ENCODE data around the gene UGT1A4.
A peak's percentile ranks its signal among the peaks of the same experiment; 100 is the strongest.
"Not testable (repeated sequence)": the region's sequence is repeated elsewhere in the genome, so short reads cannot be mapped to it uniquely, and the experiment has no call there.

The UGT1A4 gene

DNA sequence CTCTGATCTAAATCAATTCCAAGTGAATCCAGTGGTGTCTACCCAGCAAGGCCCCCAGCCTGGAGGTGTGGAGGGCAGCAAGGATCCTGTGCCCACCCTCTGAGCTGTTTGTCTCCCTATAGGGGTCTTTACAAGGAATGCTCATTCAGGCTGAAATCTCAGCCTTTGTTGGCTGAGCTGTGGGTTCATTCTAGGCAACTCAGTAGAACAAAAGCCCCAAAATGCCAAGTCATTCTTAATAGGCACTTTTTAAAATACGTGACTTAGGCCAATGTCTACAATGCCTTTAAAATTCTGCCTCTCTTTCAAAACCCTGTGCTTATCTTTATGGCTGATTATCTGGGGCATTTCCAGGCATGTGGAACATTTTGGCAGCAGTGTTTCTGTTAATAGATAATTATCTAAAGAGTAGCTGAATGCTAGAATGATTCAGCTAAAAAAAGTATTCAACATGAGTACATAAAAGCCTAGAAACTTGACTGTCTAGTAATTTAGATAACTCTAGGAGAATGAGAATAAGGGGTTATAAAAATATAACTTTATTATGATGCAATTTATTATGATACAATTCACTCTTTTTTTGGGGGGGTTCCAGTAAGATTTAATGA lies 18.4 kb upstream of the UGT1A4 start:
- no peak for DNase-seq

DNA sequence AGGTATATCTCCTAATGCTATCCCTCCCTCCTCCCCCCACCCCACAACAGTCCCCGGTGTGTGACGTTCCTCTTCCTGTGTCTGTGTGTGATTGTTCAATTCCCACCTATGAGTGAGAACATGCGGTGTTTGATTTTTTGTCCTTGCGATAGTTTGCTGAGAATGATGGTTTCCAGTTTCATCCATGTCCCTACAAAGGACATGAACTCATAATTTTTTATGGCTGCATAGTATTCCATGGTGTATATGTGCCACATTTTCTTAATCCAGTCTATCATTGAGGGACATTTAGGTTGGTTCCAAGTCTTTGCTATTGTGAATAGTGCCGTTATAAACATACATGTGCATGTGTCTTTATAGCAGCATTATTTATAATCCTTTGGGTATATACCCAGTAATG lies 17.7 kb upstream of the UGT1A4 start:
- DNase-seq: not testable (repeated sequence)

- no peak for DNase-seq
Measured at GRCh38 chr2:233702238-233702637, 16.3 kb upstream of the UGT1A4 start.

DNA sequence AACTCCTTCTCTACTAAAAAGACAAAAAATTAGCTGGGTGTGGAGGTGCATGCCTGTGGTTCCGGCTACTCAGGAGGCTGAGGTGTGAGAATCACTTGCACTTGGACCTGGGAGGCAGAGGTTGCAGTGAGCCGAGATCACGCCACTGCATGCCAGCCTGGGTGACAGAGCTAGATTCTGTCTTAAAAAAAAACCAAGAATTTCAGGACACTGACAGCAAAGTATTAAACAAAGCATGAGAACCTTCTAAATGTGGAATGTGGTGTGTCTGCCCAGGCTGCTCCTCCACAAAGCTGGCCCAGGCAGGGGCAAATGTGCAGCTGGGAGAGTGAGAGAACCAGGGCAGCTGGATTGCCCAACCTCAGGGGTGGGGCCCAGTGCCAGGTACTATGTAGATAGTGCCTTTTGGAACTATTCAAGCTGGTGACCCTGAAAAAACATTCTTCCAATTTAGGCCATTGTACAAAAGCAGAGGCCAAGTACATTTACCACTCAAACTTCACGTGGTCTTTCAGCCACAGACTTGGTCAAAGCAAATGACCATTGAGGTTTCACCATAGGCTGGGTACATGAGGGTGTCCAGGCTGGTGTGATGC lies 12.5 kb upstream of the UGT1A4 start:
- no peak for DNase-seq

DNA sequence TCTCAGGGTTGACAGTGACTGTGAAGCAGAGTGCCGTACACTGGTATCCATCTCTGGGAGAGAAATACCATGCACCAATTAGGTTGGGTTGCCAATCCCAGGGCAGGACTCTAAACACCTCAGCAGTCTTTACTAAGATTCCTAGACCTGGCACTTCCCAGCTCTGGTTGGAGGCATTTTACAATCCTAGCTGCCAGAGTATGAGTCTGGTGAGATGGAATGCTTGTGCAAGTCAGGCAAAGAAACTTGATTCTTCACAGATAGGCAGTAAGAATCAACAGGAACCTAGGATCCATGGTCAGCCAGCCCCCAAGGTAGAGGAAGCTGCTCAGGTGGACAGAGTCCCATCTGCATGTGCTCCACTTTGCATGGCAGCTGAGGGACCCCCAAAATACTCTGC lies 11.8 kb upstream of the UGT1A4 start:
- no peak for DNase-seq

DNA sequence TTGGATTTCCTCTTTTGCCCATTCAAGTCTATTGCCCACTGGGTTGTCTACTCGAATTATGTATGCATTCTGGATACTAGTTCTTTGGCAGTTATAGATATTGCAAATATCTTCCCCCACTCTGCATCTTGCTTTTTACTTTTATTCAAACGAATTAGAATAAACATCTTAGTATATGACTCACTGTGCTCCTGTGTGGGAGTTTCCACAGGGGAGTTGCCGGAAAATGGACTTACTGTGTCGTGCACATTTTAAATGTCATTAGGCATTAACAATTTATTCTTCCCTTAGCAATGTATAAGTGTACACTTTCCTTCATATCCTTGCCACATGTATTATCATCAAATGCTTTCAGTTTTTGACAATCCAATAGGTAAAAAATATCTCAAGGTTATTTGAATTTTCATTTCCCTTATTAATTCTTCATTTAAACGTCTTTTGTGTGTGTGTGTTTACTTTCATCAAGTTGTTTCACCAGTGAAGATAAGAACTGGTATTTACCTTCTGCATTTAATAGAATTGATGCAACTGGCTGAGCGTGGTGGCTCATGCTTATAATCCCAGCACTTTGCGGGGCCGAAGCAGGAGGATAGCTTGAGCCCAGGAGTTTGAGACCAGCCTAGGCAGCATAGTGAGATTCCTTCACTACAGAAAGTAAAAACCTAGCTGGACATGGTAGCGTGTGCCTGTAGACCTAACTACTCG lies 10.4 kb upstream of the UGT1A4 start:
- no peak for DNase-seq

DNA sequence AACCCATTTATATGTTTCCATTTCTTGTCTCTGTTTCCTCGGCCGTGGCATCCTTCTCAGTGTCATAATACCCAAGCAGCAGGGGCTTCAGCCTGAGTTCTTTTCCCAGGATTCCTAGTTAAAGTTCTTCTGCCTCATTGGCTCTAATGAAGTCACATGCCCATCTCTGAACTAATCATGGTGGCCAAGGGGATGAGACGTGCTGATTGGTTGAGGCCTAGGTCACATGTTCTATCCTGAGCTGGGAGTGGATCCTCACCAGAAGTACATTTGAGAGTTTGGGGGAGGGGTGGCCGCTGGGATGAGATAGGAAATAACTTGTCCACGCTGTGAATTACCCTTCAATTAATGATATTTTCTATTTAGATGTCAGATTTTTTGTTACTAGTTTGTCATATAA lies 9.6 kb upstream of the UGT1A4 start:
- no peak for DNase-seq

DNA sequence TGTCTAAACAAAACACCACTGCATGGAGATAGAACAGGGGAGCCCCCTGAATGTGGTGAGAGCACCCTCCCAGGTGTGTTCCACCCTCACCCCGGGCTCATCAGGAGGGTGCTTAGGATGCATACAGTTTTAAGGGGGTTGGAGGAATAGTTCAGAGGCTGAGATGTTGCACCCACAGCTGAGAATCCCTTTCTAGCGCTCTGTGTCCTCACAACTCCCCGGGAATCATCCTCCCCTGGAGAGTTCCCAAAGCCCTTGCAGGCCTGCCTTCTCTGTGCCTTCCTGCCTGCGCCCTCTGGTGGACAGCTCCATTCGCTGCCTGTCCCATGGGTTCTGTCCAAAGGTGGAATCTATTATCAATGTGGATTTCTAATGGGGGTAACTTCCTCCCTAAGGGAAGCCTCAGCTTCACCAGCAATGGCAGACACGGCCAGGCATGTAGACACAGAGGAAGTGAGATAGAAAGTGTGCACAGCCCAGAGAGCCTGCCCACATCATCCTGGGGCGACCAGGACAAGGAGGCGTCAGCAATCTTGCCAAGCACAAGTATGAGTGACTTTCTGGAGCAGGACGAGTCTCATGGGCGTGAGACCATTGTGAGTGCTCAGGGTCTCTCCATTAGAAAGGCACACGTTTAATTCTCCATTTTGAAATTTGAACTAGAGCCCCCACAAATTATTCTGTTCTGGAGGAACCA lies 7.1 kb upstream of the UGT1A4 start:
- peak; percentile 45 for DNase-seq

- DNase-seq: no peak
Measured at GRCh38 chr2:233712611-233713261, 5.8 kb upstream of the UGT1A4 start, which contains the start of gene UGT1A5. TSS of gene UGT1A5 (plus strand) at chr2:233712907. CDS start at chr2:233712992, 85 bp downstream.

DNA sequence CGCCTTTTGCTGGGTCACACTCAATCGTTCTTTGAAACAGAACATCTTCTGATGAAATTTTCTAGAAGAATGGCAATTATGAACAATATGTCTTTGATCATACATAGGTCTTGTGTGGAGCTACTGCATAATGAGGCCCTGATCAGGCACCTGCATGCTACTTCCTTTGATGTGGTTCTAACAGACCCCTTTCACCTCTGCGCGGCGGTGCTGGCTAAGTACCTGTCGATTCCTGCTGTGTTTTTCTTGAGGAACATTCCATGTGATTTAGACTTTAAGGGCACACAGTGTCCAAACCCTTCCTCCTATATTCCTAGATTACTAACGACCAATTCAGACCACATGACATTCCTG lies 5.3 kb upstream of the UGT1A4 start:
- DNase-seq: no peak

DNA sequence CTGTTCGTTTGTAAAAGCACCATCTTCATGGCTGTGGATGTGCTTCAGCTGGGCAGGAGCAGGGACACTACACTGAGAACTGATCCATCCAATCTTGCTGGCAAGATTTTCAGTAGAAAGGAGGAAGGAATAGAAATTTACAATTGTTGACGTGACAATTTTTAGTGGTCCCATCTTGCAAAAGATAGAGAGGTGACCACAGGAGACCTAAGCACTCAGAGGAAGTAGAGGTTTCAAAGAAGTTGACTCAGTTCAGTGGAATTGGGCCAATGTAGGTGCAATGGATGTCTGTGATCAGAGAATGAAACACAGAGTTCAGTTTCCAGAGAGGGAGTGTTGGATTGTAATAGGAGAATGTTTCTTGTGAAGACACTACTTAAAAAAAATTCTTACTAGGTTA lies 4.4 kb upstream of the UGT1A4 start:
- DNase-seq: peak; percentile 21

GRCh38 chr2:233728723-233729301 lies 10.3 kb downstream of the UGT1A4 start, which contains the start of gene UGT1A3:
TSS of gene UGT1A3 (plus strand) at chr2:233729042. CDS start at chr2:233729127, 85 bp downstream.
- no peak for DNase-seq

DNA sequence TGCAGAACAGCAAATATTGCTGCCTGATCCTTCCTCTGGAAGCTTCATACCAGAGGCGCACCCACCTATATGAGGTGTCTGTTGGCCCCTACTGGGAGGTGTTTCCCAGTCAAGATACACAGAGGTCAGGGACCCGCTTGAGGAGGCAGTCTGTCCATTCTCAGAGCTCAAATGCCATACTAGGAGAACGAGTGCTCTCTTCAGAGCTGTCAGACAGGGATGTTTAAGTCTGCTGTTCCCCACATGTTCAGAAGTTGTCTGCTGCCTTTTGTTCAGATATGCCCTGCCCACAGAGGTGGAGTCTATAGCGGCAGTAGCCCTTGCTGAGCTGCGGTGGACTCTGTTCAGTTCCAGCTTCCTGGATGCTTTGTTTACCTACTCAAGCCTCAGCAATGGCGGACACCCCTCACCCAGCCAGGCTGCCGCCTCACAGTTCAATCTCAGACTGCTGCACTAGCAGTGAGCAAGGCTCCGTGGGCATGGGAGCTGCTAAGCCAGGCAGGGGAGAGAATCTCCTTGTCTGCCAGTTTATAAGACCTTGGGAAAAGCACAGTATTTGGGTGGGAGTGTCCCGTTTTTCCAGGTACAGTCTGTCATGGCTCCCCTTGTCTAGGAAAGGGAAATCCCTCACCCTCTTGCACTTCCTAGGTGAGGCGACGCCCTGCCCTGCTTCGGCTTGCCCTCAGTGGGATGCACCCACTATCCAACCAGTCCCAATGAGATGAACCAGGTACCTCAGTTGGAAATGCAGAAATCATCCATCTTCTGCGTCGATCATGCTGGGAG lies 18.5 kb downstream of the UGT1A4 start:
- not testable (repeated sequence) for DNase-seq

DNA sequence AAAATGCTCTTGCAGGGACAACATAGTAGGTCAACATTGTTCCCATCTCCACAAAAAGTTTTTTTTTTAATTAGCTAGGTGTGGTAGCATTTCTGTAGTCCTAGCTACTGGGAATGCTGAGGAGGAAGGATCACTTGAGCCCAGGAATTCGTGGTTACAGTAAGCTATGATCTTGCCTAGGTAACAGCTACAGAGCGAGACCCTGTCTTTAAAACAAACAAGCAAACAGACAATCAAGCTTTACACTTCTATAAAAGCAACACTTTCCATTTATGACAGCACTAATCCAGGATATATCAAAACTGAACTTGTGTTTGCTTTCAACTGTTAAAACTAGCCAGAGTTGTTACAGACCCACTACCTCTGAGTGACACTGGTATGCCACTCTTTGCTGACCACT lies 22.3 kb downstream of the UGT1A4 start:
- no peak for DNase-seq

GRCh38 chr2:233743464-233744259 lies 25.1 kb downstream of the UGT1A4 start:
- no peak for DNase-seq

GRCh38 chr2:233745073-233745755 lies 26.7 kb downstream of the UGT1A4 start:
- DNase-seq: no peak

DNA sequence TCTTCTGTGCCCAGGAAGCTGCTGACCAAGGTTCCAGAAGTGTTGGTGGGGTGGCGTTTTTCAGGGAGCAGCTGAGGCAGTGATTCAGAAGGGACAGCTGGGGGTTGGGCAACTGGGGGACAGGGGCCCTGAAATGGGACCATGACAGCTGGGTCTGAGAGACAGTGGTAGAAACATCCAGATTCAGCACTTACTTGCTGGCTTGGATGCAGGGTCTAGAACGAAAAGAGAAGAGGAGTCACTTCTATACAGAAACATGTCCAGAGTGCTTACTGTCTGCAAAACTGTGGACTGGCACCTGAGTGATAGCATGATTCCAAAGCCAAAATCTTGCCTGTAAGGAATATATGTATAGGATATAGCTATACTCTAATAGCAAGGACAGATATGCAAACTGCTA lies 27.3 kb downstream of the UGT1A4 start:
- not testable (repeated sequence) for DNase-seq

DNA sequence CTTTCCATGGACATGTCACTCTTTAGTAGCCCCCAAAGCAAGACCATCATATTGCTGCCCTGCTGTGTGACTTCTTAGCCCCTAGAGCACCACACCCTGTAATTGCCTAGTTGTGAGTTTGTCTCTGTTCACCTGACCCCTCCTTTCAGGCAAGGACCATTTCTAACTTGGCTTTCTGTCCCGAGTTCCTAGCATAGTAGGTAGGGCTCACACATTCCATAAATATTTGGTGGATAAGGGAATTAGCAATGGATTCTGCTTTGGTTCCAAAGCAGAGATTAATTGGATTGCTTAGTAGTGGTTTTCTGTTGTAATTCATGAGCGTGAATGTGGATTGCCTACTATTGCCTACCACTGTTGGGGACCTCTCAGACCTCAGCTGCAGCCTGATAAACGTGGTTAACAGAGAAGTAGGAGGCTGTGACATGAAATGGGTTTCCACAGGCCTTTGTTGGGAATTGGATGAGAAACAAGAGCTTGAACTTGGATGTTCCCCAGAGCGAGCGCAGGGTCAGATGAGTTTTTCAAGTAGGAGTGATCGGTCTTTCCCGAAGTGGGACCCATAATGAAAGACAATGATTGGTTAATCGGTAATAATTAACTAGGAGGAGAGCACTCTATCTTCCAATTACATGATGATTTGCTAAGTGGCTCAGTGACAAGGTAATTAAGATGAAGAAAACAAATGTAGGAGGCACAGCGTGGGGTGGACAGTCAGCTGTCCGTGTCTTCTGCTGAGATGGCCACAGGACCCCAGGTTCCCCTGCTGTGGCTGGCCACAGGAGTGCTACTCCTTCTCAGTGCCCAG lies 28.1 kb downstream of the UGT1A4 start:
- no peak for DNase-seq

- no peak for DNase-seq
Measured at GRCh38 chr2:233747283-233747544, 28.7 kb downstream of the UGT1A4 start.

GRCh38 chr2:233750689-233751088 lies 32.2 kb downstream of the UGT1A4 start:
- not testable (repeated sequence) for DNase-seq

Data from MV-4-11 (cell line).